HepG2 (cell line): ENCODE measurements around the gene HAPLN2. TPM values are rescaled to one million over a fixed set of nuclear protein-coding genes. Genes with fewer than 3 reads are reported as not detected.

Experiments
- FOSL2 ChIP-seq: sonication (generic); formaldehyde crosslinking; IDR thresholded peaks from 2 replicates; pipeline ENCODE4 v1.4.0; 2020; ENCODE audit warnings: missing genetic modification reagents
- FOXO1 ChIP-seq: sonication (generic); formaldehyde crosslinking; IDR thresholded peaks from 2 replicates; pipeline ENCODE4 v1.4.0; 2020; ENCODE audit warnings: missing genetic modification reagents
- FOXP1 ChIP-seq, 2 experiments: fragments of 450-650 bp in 1 of 2; IDR thresholded peaks; 2 replicates each; pipeline ENCODE4 v1.6.1; 2017 to 2018; ENCODE audit warnings: antibody characterized with exemption in 1 of 2
- IRF2 ChIP-seq: IDR thresholded peaks from 2 replicates; pipeline ENCODE4 v1.6.1; 2018; ENCODE audit warnings: missing genetic modification reagents, missing compliant biosample characterization
- KDM4B ChIP-seq: sonication (generic); formaldehyde crosslinking; IDR thresholded peaks from 2 replicates; pipeline ENCODE4 v1.4.0; 2020; ENCODE audit warnings: missing genetic modification reagents
- KLF6 ChIP-seq: IDR thresholded peaks from 2 replicates; pipeline ENCODE4 v1.8.0; 2016; ENCODE audit warnings: missing biosample characterization, missing genetic modification reagents
- MXD4 ChIP-seq: IDR thresholded peaks from 2 replicates; pipeline ENCODE4 v1.6.1; 2016; ENCODE audit warnings: mild to moderate bottlenecking, missing biosample characterization, missing genetic modification reagents
- RARA ChIP-seq: IDR thresholded peaks from 2 replicates; pipeline ENCODE4 v1.6.1; 2016; ENCODE audit warnings: missing genetic modification reagents, missing compliant biosample characterization
- RARG ChIP-seq: sonication (generic); formaldehyde crosslinking; IDR thresholded peaks from 2 replicates; pipeline ENCODE4 v1.4.0; 2020; ENCODE audit warnings: low read depth, mild to moderate bottlenecking, missing genetic modification reagents
- SAP130 ChIP-seq: IDR thresholded peaks from 2 replicates; pipeline ENCODE4 v1.6.1; 2016; ENCODE audit warnings: low read depth
- SNAI1 ChIP-seq: sonication (generic); formaldehyde crosslinking; IDR thresholded peaks from 2 replicates; pipeline ENCODE4 v1.5.0; 2020; ENCODE audit warnings: mild to moderate bottlenecking, missing genetic modification reagents, borderline replicate concordance
- ZFY ChIP-seq: sonication (generic); formaldehyde crosslinking; IDR thresholded peaks from 2 replicates; pipeline ENCODE4 v1.4.0; 2020; ENCODE audit warnings: missing genetic modification reagents
- ZNF24 ChIP-seq: fragments of 450-650 bp; IDR thresholded peaks from 2 replicates; pipeline ENCODE4 v1.6.1; 2017; ENCODE audit warnings: antibody characterized with exemption, mild to moderate bottlenecking
- ZNF253 ChIP-seq: sonication (generic); formaldehyde crosslinking; IDR thresholded peaks from 2 replicates; pipeline ENCODE4 v1.8.0; 2022; ENCODE audit warnings: mild to moderate bottlenecking, missing genetic modification reagents, borderline replicate concordance
- ZNF292 ChIP-seq: sonication (generic); formaldehyde crosslinking; IDR thresholded peaks from 2 replicates; pipeline ENCODE4 v1.8.1; 2022; ENCODE audit warnings: mild to moderate bottlenecking, low read depth, missing genetic modification reagents, borderline replicate concordance
- ZNF496 ChIP-seq: sonication (generic); formaldehyde crosslinking; IDR thresholded peaks from 2 replicates; pipeline ENCODE4 v1.8.1; 2023; ENCODE audit warnings: mild to moderate bottlenecking, moderate library complexity, missing genetic modification reagents; ENCODE audit not compliant: insufficient replicate concordance
- polyA plus RNA-seq, 8 experiments: library from polyadenylated mRNA; depleted of rRNA in 3 of 8; stranded (reverse) in 7 of 8; unstranded in 1 of 8; fragments of >200 nt; fragmentation: Illumina TruSeq in 4 of 8; extraction: Trizol in 4 of 8; gene quantifications; 2 replicates each; pipeline versions ENCODE4 v1.2.1 to v1.2.3, GENCODE V29; 2011 to 2016; ENCODE audit warnings: low read depth in 4 of 8, missing spikeins in 1 of 8, mixed read lengths in 1 of 8; ENCODE audit not compliant: insufficient read depth in 1 of 8
- total RNA-seq, 5 experiments: library from RNA; depleted of rRNA; stranded (reverse); fragments of >200 nt; fragmentation: Illumina TruSeq; extraction: Trizol; gene quantifications; 2 replicates each; pipeline ENCODE4 v1.2.3, GENCODE V29; 2016; ENCODE audit warnings: low read depth in 1 of 5
- TF ChIP-seq, protein P1 (sequence below): IDR thresholded peaks from 2 replicates; pipeline ENCODE4 v1.4.0; 2020; ENCODE audit warnings: mild to moderate bottlenecking, missing genetic modification reagents
- TF ChIP-seq, protein P2 (sequence below): sonication (generic); formaldehyde crosslinking; conservative IDR thresholded peaks from 2 replicates; pipeline ENCODE4 v1.5.0; 2020; ENCODE audit warnings: missing genetic modification reagents
- TF ChIP-seq, protein P3 (sequence below): sonication (generic); formaldehyde crosslinking; IDR thresholded peaks from 2 replicates; pipeline ENCODE4 v1.8.0; 2023; ENCODE audit warnings: mild to moderate bottlenecking, missing genetic modification reagents
- TF ChIP-seq, protein P4 (sequence below): sonication (generic); formaldehyde crosslinking; IDR thresholded peaks from 2 replicates; pipeline ENCODE4 v1.5.0; 2020; ENCODE audit warnings: missing genetic modification reagents
- TF ChIP-seq, protein P5 (sequence below): sonication (generic); formaldehyde crosslinking; IDR thresholded peaks from 2 replicates; pipeline ENCODE4 v1.8.0; 2022; ENCODE audit warnings: mild to moderate bottlenecking, missing genetic modification reagents

The HAPLN2 gene
- total and polyA plus RNA-seq, 2 of the 13 experiments (the other 11 are each of a cell fraction or from before 2014, with no cell fraction given): not detected

DNA sequence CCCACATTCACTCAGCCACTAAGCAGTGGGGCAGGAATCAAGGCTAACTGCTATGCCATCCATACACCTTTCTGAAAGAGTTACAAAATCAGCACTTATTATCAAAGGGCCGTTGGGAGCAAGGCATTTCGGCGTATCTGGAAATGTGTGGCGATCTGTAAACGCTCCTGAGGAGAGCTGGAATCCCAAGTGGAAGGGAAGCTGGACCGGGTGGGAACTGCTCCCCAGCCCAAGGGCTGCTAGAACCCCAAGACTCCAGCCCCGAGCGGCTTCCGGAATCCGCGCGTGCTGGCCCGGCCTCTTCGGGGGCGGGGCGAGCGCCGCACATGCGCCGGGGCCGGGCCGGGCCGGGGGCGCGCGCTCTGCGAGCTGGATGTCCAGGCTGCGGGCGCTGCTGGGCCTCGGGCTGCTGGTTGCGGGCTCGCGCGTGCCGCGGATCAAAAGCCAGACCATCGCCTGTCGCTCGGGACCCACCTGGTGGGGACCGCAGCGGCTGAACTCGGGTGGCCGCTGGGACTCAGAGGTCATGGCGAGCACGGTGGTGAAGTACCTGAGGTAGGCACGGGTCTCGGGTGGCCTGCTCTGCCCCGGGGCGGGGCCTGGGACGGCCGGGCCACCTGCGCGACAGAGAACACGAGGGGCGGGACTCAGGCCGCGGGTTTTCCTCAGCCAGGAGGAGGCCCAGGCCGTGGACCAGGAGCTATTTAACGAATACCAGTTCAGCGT is 27.6 kb upstream of the HAPLN2 start, which contains the start of gene NAXE (continued):
- TF ChIP-seq, protein P1, sequence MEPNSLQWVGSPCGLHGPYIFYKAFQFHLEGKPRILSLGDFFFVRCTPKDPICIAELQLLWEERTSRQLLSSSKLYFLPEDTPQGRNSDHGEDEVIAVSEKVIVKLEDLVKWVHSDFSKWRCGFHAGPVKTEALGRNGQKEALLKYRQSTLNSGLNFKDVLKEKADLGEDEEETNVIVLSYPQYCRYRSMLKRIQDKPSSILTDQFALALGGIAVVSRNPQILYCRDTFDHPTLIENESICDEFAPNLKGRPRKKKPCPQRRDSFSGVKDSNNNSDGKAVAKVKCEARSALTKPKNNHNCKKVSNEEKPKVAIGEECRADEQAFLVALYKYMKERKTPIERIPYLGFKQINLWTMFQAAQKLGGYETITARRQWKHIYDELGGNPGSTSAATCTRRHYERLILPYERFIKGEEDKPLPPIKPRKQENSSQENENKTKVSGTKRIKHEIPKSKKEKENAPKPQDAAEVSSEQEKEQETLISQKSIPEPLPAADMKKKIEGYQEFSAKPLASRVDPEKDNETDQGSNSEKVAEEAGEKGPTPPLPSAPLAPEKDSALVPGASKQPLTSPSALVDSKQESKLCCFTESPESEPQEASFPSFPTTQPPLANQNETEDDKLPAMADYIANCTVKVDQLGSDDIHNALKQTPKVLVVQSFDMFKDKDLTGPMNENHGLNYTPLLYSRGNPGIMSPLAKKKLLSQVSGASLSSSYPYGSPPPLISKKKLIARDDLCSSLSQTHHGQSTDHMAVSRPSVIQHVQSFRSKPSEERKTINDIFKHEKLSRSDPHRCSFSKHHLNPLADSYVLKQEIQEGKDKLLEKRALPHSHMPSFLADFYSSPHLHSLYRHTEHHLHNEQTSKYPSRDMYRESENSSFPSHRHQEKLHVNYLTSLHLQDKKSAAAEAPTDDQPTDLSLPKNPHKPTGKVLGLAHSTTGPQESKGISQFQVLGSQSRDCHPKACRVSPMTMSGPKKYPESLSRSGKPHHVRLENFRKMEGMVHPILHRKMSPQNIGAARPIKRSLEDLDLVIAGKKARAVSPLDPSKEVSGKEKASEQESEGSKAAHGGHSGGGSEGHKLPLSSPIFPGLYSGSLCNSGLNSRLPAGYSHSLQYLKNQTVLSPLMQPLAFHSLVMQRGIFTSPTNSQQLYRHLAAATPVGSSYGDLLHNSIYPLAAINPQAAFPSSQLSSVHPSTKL (CRISPR knock-in tag): 0 out of 2 replicates have a peak, but pooled peaks have one; percentile 17
- no peak; the same call in 1 of the 2 replicates for TF ChIP-seq FOXO1 (CRISPR knock-in tag)
- TF ChIP-seq ZNF292 (CRISPR knock-in tag): no peak
- no peak for TF ChIP-seq SNAI1 (CRISPR knock-in tag)
- peak; percentile 79 for TF ChIP-seq SAP130 (CRISPR knock-in tag)
- TF ChIP-seq, protein P2, sequence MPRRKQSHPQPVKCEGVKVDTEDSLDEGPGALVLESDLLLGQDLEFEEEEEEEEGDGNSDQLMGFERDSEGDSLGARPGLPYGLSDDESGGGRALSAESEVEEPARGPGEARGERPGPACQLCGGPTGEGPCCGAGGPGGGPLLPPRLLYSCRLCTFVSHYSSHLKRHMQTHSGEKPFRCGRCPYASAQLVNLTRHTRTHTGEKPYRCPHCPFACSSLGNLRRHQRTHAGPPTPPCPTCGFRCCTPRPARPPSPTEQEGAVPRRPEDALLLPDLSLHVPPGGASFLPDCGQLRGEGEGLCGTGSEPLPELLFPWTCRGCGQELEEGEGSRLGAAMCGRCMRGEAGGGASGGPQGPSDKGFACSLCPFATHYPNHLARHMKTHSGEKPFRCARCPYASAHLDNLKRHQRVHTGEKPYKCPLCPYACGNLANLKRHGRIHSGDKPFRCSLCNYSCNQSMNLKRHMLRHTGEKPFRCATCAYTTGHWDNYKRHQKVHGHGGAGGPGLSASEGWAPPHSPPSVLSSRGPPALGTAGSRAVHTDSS: no peak
- TF ChIP-seq RARA (CRISPR knock-in tag): no peak
- TF ChIP-seq MXD4 (CRISPR knock-in tag): peak; percentile 61
- TF ChIP-seq FOSL2 (CRISPR knock-in tag): no peak
- TF ChIP-seq, protein P3, sequence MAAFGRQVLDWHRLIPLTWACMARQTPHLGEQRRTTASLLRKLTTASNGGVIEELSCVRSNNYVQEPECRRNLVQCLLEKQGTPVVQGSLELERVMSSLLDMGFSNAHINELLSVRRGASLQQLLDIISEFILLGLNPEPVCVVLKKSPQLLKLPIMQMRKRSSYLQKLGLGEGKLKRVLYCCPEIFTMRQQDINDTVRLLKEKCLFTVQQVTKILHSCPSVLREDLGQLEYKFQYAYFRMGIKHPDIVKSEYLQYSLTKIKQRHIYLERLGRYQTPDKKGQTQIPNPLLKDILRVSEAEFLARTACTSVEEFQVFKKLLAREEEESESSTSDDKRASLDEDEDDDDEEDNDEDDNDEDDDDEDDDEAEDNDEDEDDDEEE (CRISPR knock-in tag): no peak
- no peak for TF ChIP-seq FOXP1 (IDR thresholded peaks at IDR 0.05)
- TF ChIP-seq FOXP1 (CRISPR knock-in tag; IDR thresholded peaks at IDR 0.05): no peak
- peak; percentile 53; the same call in 1 of the 2 replicates for TF ChIP-seq IRF2 (CRISPR knock-in tag)
- peak; percentile 69; the same call in 1 of the 2 replicates for TF ChIP-seq KLF6 (CRISPR knock-in tag)
- TF ChIP-seq, protein P4, sequence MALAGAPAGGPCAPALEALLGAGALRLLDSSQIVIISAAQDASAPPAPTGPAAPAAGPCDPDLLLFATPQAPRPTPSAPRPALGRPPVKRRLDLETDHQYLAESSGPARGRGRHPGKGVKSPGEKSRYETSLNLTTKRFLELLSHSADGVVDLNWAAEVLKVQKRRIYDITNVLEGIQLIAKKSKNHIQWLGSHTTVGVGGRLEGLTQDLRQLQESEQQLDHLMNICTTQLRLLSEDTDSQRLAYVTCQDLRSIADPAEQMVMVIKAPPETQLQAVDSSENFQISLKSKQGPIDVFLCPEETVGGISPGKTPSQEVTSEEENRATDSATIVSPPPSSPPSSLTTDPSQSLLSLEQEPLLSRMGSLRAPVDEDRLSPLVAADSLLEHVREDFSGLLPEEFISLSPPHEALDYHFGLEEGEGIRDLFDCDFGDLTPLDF (CRISPR knock-in tag): 0 out of 2 replicates have a peak, but pooled peaks have one; percentile 34
- TF ChIP-seq, protein P5, sequence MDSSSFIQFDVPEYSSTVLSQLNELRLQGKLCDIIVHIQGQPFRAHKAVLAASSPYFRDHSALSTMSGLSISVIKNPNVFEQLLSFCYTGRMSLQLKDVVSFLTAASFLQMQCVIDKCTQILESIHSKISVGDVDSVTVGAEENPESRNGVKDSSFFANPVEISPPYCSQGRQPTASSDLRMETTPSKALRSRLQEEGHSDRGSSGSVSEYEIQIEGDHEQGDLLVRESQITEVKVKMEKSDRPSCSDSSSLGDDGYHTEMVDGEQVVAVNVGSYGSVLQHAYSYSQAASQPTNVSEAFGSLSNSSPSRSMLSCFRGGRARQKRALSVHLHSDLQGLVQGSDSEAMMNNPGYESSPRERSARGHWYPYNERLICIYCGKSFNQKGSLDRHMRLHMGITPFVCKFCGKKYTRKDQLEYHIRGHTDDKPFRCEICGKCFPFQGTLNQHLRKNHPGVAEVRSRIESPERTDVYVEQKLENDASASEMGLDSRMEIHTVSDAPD (CRISPR knock-in tag): no peak
- TF ChIP-seq ZNF253 (CRISPR knock-in tag): peak; percentile 66; the same call in 1 of the 2 replicates
- TF ChIP-seq RARG (CRISPR knock-in tag): no peak
- TF ChIP-seq ZFY (CRISPR knock-in tag): peak; percentile 95
- TF ChIP-seq KDM4B (CRISPR knock-in tag): no peak
- no peak for TF ChIP-seq ZNF496 (CRISPR knock-in tag)
- TF ChIP-seq ZNF24: no peak
